ENCODE data around the gene RPS6KA3. TPM values are rescaled to one million over a fixed set of nuclear protein-coding genes. Genes with fewer than 3 reads are reported as not detected.

The RPS6KA3 gene
- total RNA-seq, 4 donors from 2014 or later: 41.1 to 56.7 (median 50.7) TPM

- TF ChIP-seq POLR2A (IDR thresholded peaks at IDR 0.05) (peak; percentile 34 to 50), CTCF (IDR thresholded peaks at IDR 0.05) (no peak)
- Histone ChIP-seq H3K9me3 (peaks cover 0 to 3% (median 0%) of the 10 kb centered on the region in 4 donors), H3K36me3 (no peaks in the 10 kb centered on the region), H3K27ac (peak overlapping the region; percentile 83 to 91 (median 88)), H3K4me1 (peaks cover 0 to 5% (median 0%) of the 10 kb centered on the region in 4 donors), H3K4me3 (peak overlapping the region; percentile 64 to 86 (median 68)), H3K27me3 (no peaks in the 10 kb centered on the region)
- peak; percentile 53 to 81 (median 60) for DNase-seq
Observed at GRCh38 chrX:20265221-20265725, 1.4 kb downstream of the RPS6KA3 start.

- peak overlapping the region in 3 of 4 donors; percentile 22 to 91 (median 36) for H3K27ac ChIP-seq
- peaks cover 0 to 4% (median 0%) of the 10 kb centered on the region in 4 donors for H3K4me1 ChIP-seq
- no peak overlapping the region for H3K4me3 ChIP-seq
- peak in 1 of 2 donors; percentile 24 for TF ChIP-seq POLR2A (IDR thresholded peaks at IDR 0.05)
- no peak for TF ChIP-seq CTCF (IDR thresholded peaks at IDR 0.05)
- DNase-seq: no peak
- H3K27me3 ChIP-seq: no peaks in the 10 kb centered on the region
- H3K36me3 ChIP-seq: no peaks in the 10 kb centered on the region
- peaks cover 0 to 3% (median 0%) of the 10 kb centered on the region in 4 donors for H3K9me3 ChIP-seq
Observed at GRCh38 chrX:20263474-20263873, 3.2 kb downstream of the RPS6KA3 start.

GRCh38 chrX:20260885-20261284 lies 5.8 kb downstream of the RPS6KA3 start:
- no peak for DNase-seq

DNA sequence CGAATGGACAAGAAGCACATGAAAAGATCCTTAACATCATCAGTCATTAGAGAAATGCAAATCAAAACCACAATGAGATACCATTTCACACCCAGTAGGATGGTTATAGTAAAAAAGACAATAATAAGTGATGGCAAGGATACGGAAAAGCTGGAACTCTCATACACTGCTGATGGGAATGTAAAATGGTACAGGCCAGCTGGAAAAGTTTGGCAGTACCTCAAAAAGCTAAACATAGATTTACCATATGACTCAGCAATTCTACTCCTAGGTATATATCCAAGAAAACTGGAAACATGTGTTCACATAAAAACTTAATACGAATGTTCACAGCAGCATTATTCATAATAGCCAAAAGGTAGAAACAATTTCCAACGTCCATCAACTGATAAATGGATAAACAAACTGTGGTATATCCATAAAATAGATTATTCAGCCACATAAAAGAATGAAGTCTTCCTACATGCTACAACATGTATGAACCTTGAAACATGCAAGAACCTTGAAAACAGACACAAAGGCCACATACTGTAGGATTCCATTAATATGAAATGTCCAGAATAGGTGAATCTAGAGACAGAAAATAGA lies 11.9 kb downstream of the RPS6KA3 start:
- DNase-seq: no peak
- H3K4me1 ChIP-seq: peaks cover 0 to 6% (median 0%) of the 10 kb centered on the region in 4 donors
- H3K4me3 ChIP-seq: no peak overlapping the region
- H3K27ac ChIP-seq: no peak overlapping the region
- H3K36me3 ChIP-seq: no peaks in the 10 kb centered on the region
- no peaks in the 10 kb centered on the region for H3K27me3 ChIP-seq
- no peaks in the 10 kb centered on the region for H3K9me3 ChIP-seq
- TF ChIP-seq CTCF (IDR thresholded peaks at IDR 0.05) (no peak), POLR2A (IDR thresholded peaks at IDR 0.05) (no peak)

More at GRCh38 chrX:20260885-20261284, 5.8 kb downstream of the RPS6KA3 start:
- no peaks in the 10 kb centered on the region for H3K4me1 ChIP-seq
- no peaks in the 10 kb centered on the region for H3K27me3 ChIP-seq
- H3K27ac ChIP-seq: no peak overlapping the region
- H3K9me3 ChIP-seq: no peaks in the 10 kb centered on the region
- no peak for TF ChIP-seq CTCF (IDR thresholded peaks at IDR 0.05)
- TF ChIP-seq POLR2A (IDR thresholded peaks at IDR 0.05): no peak
- no peak overlapping the region for H3K4me3 ChIP-seq
- no peaks in the 10 kb centered on the region for H3K36me3 ChIP-seq

- Histone ChIP-seq H3K4me1 (peaks cover 0 to 6% (median 0%) of the 10 kb centered on the region in 4 donors), H3K27me3 (no peaks in the 10 kb centered on the region)
- no peak for TF ChIP-seq CTCF (IDR thresholded peaks at IDR 0.05)
- TF ChIP-seq POLR2A (IDR thresholded peaks at IDR 0.05): no peak
Observed at GRCh38 chrX:20253232-20253543, 13.5 kb downstream of the RPS6KA3 start.

More at GRCh38 chrX:20253232-20253543, 13.5 kb downstream of the RPS6KA3 start:
- H3K4me3 ChIP-seq: no peak overlapping the region
- H3K27ac ChIP-seq: peak overlapping the region in 1 of 4 donors; percentile 54
- DNase-seq: no peak
- H3K36me3 ChIP-seq: no peaks in the 10 kb centered on the region
- no peaks in the 10 kb centered on the region for H3K9me3 ChIP-seq

Data from Peyer's patch (tissue), 4 donors.